CD4-positive, alpha-beta T cell treated with Interleukin-15 for 1 hour (primary cell): ENCODE data around the gene GMDS.

ENCODE experiments used
- DNase-seq: peaks from one replicate; pipeline ENCODE4 v3.0.0-alpha.2; 2020

Gene GMDS

GRCh38 chr6:2132416-2132815 lies 113.0 kb downstream of the GMDS start:
- DNase-seq = no peak

DNA sequence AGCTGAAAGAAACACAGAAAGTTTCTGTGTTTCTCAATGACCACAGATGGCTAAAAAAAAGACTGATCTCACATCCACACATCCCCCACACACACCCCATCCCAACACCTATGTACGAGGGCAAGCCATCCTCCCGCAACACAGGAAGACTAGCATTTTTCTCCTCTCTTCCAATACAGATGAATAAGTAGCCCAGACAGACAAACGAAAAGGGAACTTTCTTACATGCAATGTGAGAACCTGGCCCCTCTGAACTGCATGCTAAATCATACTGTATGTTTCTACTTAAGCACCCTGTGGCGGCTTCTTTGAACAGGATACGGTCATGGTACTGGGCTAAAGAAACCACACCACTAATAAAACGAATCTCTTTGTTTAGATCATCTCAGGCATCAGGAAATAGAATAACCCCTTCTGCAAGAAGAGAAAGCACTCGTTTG lies 116.2 kb downstream of the GMDS start:
- no peak for DNase-seq

DNA sequence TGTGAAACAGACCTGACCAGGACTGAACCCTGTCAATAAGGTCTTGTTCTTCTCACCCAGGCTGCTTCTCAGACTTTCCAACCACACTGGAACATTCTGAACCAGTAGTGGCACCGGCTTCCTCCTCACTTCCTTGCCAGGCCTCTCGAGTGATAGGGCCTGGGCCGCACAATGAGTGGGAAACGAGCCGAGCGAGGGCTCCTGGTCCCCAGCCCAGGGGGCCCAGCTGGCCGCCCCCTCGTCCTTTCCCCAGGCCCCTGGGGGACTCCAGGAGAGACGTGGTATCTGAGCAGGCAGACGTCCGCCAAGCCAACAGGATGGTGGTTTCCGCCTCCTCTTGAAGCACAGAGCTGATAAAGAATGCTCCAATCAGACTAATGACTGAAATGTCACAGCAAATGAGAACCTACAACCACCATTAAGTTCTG lies 117.9 kb downstream of the GMDS start:
- DNase-seq = peak; percentile 23

GRCh38 chr6:2126351-2126750 lies 119.1 kb downstream of the GMDS start:
- no peak for DNase-seq

DNA sequence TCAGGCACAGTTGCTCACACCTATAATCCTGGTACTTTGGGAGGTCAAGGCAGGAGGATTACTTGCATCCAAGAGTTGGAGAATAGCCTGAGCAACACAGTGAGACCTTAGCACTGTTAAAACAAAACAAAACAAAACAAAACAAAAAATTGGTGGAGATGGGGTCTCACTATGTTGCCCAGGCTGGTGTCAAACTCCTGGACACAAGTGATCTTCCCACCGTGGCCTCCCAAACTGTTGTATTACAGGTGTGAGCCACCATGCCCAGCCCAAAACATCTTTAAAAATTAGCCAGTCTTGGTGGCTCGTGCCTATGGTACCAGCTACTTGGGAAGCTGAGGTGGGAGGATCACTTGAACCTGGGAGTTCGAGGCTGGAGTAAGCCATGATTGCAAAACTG lies 120.2 kb downstream of the GMDS start:
- no peak for DNase-seq

DNA sequence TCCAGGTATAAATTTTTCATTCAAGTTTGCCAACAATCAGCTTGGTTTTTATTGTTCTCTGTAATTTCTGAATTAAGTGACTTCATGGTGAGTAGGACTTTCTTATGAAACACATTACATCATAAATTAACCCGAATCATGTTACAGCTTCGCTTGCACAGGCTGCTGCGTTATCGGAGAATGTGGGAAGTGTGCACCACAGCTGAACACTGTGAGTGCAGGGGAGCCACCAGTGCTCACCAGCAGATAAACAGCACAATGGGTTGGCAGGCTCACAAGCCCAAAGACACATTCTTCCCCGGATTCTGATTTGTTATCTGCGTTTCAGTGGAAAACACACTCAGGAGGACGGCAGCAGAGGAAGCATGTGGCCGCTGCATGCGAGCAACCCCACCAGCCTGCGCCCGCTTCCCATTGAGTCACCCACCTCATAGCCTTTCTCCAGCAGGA lies 121.1 kb downstream of the GMDS start:
- no peak for DNase-seq

GRCh38 chr6:2120912-2121311 lies 124.5 kb downstream of the GMDS start:
- no peak for DNase-seq

- DNase-seq = no peak
These were observed 126.1 kb downstream of the GMDS start for GRCh38 chr6:2119275-2119674.

DNA sequence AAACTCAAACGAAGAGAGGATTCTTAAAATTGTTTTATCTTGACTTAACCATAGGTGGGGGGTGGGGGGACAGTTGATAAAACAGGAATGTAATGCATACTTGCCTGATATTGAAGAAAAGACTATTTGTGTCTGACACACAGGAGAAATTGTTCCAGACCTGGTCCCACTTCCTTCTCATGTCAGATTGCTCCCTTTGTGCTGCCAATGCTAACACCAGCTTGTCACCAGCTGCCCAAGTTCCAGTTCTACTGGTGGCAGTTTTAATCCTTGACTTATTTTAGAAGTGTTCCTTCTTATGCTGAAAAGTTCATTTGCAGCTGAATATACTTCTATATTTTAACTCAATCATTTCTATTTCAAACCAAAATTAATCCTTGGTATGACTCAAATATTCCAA lies 127.3 kb downstream of the GMDS start:
- no peak for DNase-seq

DNA sequence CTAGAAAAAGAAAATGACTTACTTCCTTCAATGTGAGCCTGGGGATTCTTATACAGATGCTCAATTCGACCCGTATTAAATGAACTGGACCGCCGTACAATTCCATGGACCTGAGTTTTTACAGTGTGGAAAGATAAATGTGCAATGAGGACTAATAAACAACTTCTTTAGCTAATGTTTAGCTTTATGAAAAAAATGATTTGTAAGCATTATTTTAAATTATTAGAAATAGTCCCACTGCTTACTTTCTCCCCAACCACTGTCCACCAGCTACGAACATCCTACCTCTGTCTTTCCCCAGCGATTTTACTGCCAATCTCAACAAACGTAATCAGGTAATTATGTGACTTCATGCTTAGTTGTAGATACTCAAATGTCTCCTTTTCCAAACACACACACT lies 128.0 kb downstream of the GMDS start:
- DNase-seq = no peak

GRCh38 chr6:2116496-2116895 lies 128.9 kb downstream of the GMDS start:
- DNase-seq = no peak

- no peak for DNase-seq
These were observed 131.3 kb downstream of the GMDS start for GRCh38 chr6:2114100-2114499.

DNA sequence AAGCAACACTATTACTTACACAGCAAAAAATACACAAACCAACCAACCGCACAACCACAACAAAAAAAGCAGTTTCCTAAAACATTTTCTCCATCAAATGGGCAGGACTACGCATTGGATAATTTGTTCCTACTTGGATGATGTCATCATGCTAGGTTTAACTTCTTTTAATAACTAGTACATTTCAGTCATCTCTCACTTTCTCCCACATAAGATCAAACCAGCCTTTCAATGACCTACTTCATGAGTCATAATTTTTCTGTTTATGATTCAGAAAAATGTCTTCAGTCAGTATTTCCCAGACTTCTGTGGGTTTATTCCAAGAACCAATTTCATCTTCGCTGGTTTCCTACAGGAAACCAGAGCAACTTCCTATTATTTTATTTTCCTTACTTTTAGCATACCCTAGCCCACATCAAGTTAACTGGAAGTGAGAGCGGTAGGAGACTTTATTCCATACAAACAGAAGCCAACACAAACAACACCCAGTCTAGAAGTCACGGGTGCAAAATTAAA lies 134.2 kb downstream of the GMDS start:
- DNase-seq = no peak

DNA sequence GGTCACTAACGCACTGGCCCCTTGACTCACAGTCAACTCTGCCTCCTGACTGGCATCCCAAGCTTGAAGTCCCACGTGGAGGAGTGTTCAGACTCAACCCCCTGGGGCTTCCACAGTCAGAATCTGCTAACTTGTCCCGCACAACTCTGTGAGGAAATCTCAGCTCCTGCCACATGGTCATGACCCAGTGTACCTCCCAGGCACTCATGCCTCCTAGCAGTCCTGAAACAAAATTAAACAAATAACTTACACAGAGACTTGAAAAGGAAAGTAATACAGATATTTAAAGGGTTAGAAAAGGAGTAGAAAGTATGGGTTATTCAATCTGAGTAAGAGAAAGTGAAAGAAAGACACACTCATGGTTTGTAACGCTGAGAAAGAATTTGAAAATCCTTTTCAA lies 134.9 kb downstream of the GMDS start:
- no peak for DNase-seq

- no peak for DNase-seq
These were observed 135.6 kb downstream of the GMDS start for GRCh38 chr6:2109796-2110195.

- DNase-seq = no peak
These were observed 136.6 kb downstream of the GMDS start for GRCh38 chr6:2108700-2109306.

DNA sequence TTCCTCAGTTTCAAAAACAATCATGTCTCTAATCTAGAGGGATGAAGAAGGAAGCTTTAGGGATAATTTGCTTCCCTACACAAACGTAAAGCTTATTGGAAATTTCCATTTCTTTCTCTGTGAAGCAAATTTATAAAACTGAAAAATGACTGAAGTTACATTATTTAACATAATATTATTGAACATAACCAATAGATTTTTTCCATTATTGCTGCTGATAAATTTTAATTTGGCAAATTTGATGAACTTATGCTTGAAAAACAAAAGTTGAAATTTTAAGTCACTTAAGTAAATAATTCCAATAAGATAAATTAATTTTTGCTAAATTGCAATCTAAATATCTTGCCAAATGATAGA lies 140.9 kb downstream of the GMDS start:
- DNase-seq = no peak

- no peak for DNase-seq
These were observed 141.5 kb downstream of the GMDS start for GRCh38 chr6:2103765-2104523.

GRCh38 chr6:2102966-2103365 lies 142.4 kb downstream of the GMDS start:
- DNase-seq = no peak

DNA sequence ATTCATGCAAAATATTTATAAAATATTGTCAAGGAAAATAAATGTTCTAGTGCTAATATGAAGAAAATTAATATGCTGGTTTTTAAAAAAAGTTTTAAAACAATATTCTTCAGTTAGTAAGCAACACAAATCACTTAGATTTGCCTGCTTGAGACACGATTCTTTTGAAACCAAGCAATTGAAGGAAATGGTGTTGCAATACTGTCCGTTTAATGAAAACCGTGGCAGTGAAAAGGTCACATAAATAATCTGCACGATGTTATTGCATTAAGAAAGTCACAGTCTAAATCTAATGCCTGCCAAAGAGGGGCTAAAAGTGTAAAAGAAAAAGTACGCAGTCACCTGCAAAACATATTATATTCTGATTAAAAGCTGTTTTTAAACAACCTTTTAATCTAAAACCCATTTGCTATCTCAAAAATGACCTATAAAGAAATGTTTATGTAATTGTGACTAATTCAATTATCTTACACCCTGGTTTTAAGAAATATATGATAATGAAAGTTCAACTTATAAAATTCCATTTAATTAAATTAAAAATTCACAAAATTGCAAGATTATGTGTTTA lies 143.0 kb downstream of the GMDS start:
- no peak for DNase-seq

DNA sequence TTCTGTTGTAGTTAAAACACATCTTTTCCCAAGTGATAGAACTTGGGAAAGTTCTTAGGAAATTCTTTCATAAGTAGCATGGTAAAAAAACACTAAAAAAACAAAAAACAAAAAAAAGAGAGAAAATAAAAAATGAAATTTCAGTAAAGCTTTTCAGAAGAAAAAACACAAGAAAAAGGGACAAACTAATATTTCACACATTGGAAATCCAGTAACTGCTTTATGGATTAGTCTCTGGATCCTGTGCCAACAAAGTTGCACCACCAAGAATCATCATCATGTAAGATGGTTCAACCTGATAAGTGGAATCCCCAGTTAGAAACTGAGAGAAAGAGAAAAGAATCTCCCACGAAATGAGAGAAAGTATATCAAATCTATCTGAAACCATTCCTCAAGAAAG lies 144.2 kb downstream of the GMDS start:
- DNase-seq = no peak

- no peak for DNase-seq
These were observed 145.5 kb downstream of the GMDS start for GRCh38 chr6:2099870-2100269.

DNA sequence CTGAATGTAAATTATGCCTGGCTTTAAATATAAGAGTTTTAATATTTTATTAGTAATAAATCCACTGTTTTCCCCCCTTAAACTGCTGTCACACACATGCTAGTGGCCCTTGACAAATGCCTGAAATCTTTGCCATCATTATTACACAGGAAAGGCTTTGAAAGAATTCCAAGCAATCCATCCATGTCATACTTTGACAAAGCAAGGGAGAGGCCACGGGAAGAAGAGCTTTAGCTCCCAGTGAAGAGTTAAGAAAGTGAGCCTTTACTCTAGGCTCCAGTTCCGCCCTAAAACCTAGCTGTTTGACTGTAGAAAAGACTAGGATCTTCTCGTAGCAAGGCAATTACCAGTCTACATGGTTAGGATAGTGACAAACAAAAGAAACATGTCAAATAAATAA lies 147.9 kb downstream of the GMDS start:
- no peak for DNase-seq

DNA sequence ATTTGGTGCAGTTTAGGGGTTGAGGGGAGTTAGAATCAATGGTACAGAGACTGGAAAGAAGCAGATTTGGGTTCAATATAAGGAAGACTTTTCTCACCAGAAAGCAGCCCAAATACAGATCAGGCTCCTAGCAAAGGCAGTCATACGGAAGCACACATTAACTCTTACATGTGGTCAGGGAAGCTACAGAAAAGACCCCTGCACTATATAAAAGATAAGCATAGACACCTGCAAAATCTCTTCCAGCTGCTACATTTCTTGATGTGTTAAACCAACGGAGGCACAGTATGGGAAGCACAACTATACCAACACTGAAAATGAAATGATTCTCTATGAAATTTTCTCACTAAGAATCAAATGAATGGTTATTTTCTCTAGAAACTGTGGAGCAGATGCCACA lies 150.8 kb downstream of the GMDS start:
- no peak for DNase-seq
